Measurements from ENCODE around the gene FGFR3. TPM values are rescaled to one million over a fixed set of nuclear protein-coding genes. Genes with fewer than 3 reads are reported as not detected.

FGFR3 gene
- total and polyA plus RNA-seq, 2 of the 8 experiments (the other 6 are each of a cell fraction or from before 2014, with no cell fraction given), result 9.0 to 19.5 TPM

GRCh38 chr4:1802151-1802715, 9.1 kb downstream of the FGFR3 start:
- ChIA-PET CTCF (ENCODE audit: partially characterized antibody) (interaction anchor here (0.8 to 71.2 kb wide), 6 partner anchors 7 to 72 kb away, joined by 3 to 2507 read pairs (median 4); partner anchors contain the start of gene FGFR3), POLR2A (ENCODE audit: partially characterized antibody) (interaction anchor here (0.7 to 2.5 kb wide), 6 partner anchors 18 to 85 kb away, joined by 3 to 9 read pairs (median 4); no protein-coding TSS in a partner anchor)
- no peak overlapping the region for H2AK5ac ChIP-seq (ENCODE audit: low read depth, low read length)
- H3K56ac ChIP-seq (replicated peaks; ENCODE audit: insufficient read length, low read depth, low read length), result no peak overlapping the region
- DNase-seq (ENCODE audit: low read depth in 1 of 2, low spot score in 2 of 2) (no peak), FAIRE-seq (no peak)
- no peaks in the 10 kb centered on the region for H3K27me3 ChIP-seq (replicated peaks in 1 of 4; ENCODE audit: control insufficient read depth in 3 of 4, extremely low read depth in 1 of 4, insufficient read depth in 3 of 4, low read length in 3 of 4)
- no peak overlapping the region for H2AFZ ChIP-seq (ENCODE audit: low read length)
- H3K27ac ChIP-seq (ENCODE audit: low read depth, low read length), result no peak overlapping the region
- H4K20me1 ChIP-seq (replicated peaks in 1 of 2; ENCODE audit: control insufficient read depth in 1 of 2, insufficient read depth in 2 of 2, low read length in 2 of 2), result peaks cover 6 to 11% of the 10 kb centered on the region in 2 experiments
- peaks cover 4% of the 10 kb centered on the region; the same call in 1 of the 2 replicates for H3K79me1 ChIP-seq (ENCODE audit: low read depth, low read length)
- H3K9ac ChIP-seq (replicated peaks in 1 of 4; ENCODE audit: extremely low read depth in 1 of 4, low read depth in 3 of 4, low read length in 3 of 4), result no peak overlapping the region
- H3K4me2 ChIP-seq (ENCODE audit: insufficient read depth in 1 of 2, low read depth in 2 of 2, low read length in 2 of 2), result no peak overlapping the region
- H2BK15ac ChIP-seq (ENCODE audit: low read length), result no peak overlapping the region
- H3K18ac ChIP-seq (ENCODE audit: extremely low read depth, low read length), result no peak overlapping the region
- H2BK20ac ChIP-seq (ENCODE audit: low read length), result no peak overlapping the region
- no peaks in the 10 kb centered on the region; a peak in 1 of 7 replicates for H3K4me1 ChIP-seq (replicated peaks in 1 of 4; ENCODE audit: control insufficient read depth in 3 of 4, insufficient read depth in 4 of 4, low read length in 3 of 4)
- H3K4ac ChIP-seq (replicated peaks; ENCODE audit: insufficient read length, low read depth, low read length), result no peak overlapping the region
- H2BK5ac ChIP-seq (ENCODE audit: low read depth, low read length), result no peak overlapping the region
- no peak overlapping the region for H4K5ac ChIP-seq (ENCODE audit: insufficient read length, low read depth, low read length)
- no peak overlapping the region for H3K23ac ChIP-seq (ENCODE audit: insufficient read length)
- no peaks in the 10 kb centered on the region for H3K9me3 ChIP-seq (ENCODE audit: insufficient read depth in 2 of 2, low read depth in 1 of 2, low read length in 1 of 2)
- no peaks in the 10 kb centered on the region; the same call in 1 of the 2 replicates for H3K23me2 ChIP-seq (ENCODE audit: low read depth, low read length)
- no peak overlapping the region for H3K4me3 ChIP-seq (ENCODE audit: extremely low read depth in 1 of 4, insufficient read depth in 2 of 4, low read depth in 3 of 4, low read length in 4 of 4)
- H3K79me2 ChIP-seq (ENCODE audit: control insufficient read depth in 1 of 2, insufficient read depth in 2 of 2, low read length in 2 of 2), result no peaks in the 10 kb centered on the region; a peak in 1 of 4 replicates
- no peak overlapping the region for H2BK12ac ChIP-seq (ENCODE audit: low read depth, low read length)
- peaks cover 0 to 32% (median 13%) of the 10 kb centered on the region in 4 experiments; a peak in 5 of 8 replicates for H3K36me3 ChIP-seq (ENCODE audit: control insufficient read depth in 2 of 4, insufficient read depth in 4 of 4, low read length in 3 of 4)
- no peak overlapping the region for H2BK120ac ChIP-seq (replicated peaks; ENCODE audit: low read depth, low read length)
- 91% methylated on average over 21 of the region's 22 CpGs; no CpG with 5 or more reads in 1 of the 2 experiments for WGBS, 2 experiments (ENCODE audit: extremely low coverage in 1 of 2, insufficient coverage in 1 of 2, insufficient read length in 1 of 2, insufficient replicate concordance in 2 of 2, low coverage in 1 of 2, low lambda C conversion rate in 2 of 2, missing lambda C conversion rate in 1 of 2)
- H4K91ac ChIP-seq (replicated peaks; ENCODE audit: insufficient read length, low read length), result no peak overlapping the region
- H4K8ac ChIP-seq (ENCODE audit: extremely low read depth, insufficient read depth, low read length), result no peak overlapping the region
- H3K14ac ChIP-seq (ENCODE audit: insufficient read length), result no peak overlapping the region
- TF ChIP-seq USF2 (IDR thresholded peaks at IDR 0.05; ENCODE audit: low read length), result no peak
- TF ChIP-seq POLR2A (IDR thresholded peaks at IDR 0.05; ENCODE audit: control extremely low read depth in 1 of 2, low read depth in 2 of 2, low read length in 2 of 2), result no peak

All from H1 (cell line).